ENCODE results near the gene KIF7.

GRCh38 chr15:89649716-89650115, 5.6 kb downstream of the KIF7 start:
- TF ChIP-seq POLR2AphosphoS5 (IDR thresholded peaks at IDR 0.05): no peak
- TF ChIP-seq EP300 (conservative IDR thresholded peaks at IDR 0.05; ENCODE audit: poor library complexity, severe bottlenecking): no peak
- TF ChIP-seq, protein P1, sequence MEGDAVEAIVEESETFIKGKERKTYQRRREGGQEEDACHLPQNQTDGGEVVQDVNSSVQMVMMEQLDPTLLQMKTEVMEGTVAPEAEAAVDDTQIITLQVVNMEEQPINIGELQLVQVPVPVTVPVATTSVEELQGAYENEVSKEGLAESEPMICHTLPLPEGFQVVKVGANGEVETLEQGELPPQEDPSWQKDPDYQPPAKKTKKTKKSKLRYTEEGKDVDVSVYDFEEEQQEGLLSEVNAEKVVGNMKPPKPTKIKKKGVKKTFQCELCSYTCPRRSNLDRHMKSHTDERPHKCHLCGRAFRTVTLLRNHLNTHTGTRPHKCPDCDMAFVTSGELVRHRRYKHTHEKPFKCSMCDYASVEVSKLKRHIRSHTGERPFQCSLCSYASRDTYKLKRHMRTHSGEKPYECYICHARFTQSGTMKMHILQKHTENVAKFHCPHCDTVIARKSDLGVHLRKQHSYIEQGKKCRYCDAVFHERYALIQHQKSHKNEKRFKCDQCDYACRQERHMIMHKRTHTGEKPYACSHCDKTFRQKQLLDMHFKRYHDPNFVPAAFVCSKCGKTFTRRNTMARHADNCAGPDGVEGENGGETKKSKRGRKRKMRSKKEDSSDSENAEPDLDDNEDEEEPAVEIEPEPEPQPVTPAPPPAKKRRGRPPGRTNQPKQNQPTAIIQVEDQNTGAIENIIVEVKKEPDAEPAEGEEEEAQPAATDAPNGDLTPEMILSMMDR (IDR thresholded peaks at IDR 0.05; ENCODE audit: poor library complexity, severe bottlenecking): no peak
- TF ChIP-seq TAF1 (IDR thresholded peaks at IDR 0.05; ENCODE audit: low read depth): no peak
- TF ChIP-seq REST (IDR thresholded peaks at IDR 0.05; ENCODE audit: borderline replicate concordance): no peak
- TF ChIP-seq SMC3 (conservative IDR thresholded peaks at IDR 0.05; ENCODE audit: poor library complexity): no peak
- no peak for TF ChIP-seq EZH2 (IDR thresholded peaks at IDR 0.05; ENCODE audit: borderline replicate concordance, insufficient read depth, low read length, poor library complexity, severe bottlenecking)
